Tibial nerve (tissue), 4 donors: Measurements from ENCODE around the gene ASIC2. TPM values are rescaled to one million over a fixed set of nuclear protein-coding genes. Genes with fewer than 3 reads are reported as not detected.

Source experiments
- DNase-seq, 2 donors: peaks; one replicate each; pipeline ENCODE4 v3.0.0-alpha.2; 2019; ENCODE audit warnings: low spot score in 2 of 2
- H3K27ac ChIP-seq, 4 donors: fragments of 200-600 bp; sonication (generic) in 3 of 4; one replicate each; pipeline ENCODE4 v1.5.1; 2017 to 2019; ENCODE audit warnings: mild to moderate bottlenecking in 1 of 4
- H3K27me3 ChIP-seq, 2 donors: fragments of 200-600 bp; sonication (generic) in 1 of 2; one replicate each; pipeline versions ENCODE4 v1.5.1 to v1.6.0; 2017 to 2019
- H3K36me3 ChIP-seq, 3 donors: fragments of 200-600 bp; sonication (generic); one replicate each; pipeline ENCODE4 v1.5.1; 2018 to 2019
- H3K4me1 ChIP-seq, 4 donors: fragments of 200-600 bp; sonication (generic) in 3 of 4; one replicate each; pipeline ENCODE4 v1.5.1; 2017 to 2019
- H3K4me3 ChIP-seq, 4 donors: fragments of 200-600 bp; sonication (generic) in 3 of 4; one replicate each; pipeline ENCODE4 v1.5.1; 2017 to 2019; ENCODE audit warnings: mild to moderate bottlenecking in 1 of 4, moderate library complexity in 1 of 4
- H3K9me3 ChIP-seq, 4 donors: fragments of 200-600 bp; sonication (generic) in 3 of 4; one replicate each; pipeline ENCODE4 v1.5.1; 2017 to 2019
- EP300 ChIP-seq, 2 donors: sonication (generic); formaldehyde crosslinking; IDR thresholded peaks; one replicate each; pipeline ENCODE4 v1.6.1; 2017; ENCODE audit warnings: antibody characterized with exemption in 2 of 2, mild to moderate bottlenecking in 1 of 2
- POLR2A ChIP-seq, 2 donors: fragments of 450-650 bp; IDR thresholded peaks; one replicate each; pipeline ENCODE4 v1.6.1; 2017; ENCODE audit warnings: antibody characterized with exemption in 2 of 2, mild to moderate bottlenecking in 2 of 2, moderate library complexity in 2 of 2
- WGBS, 2 donors: methylation state at CpG; one replicate each; pipeline ENCODE4 v1.1.5; 2018; 5-methylcytosine and 5-hydroxymethylcytosine counted together
- total RNA-seq, 4 donors: library from RNA; depleted of rRNA; stranded (reverse); fragments of >200 nt; gene quantifications; one replicate each; pipeline ENCODE4 v1.1.0, GENCODE V29; 2016
- TF ChIP-seq, protein P1 (sequence below), 5 experiments: fragments of 200-600 bp in 3 of 5; fragments of 450-650 bp in 2 of 5; sonication (generic) in 3 of 5; IDR thresholded peaks; one replicate each; pipeline ENCODE4 v1.5.1; 2016 to 2019; ENCODE audit warnings: antibody characterized with exemption in 5 of 5, mild to moderate bottlenecking in 3 of 5, moderate library complexity in 2 of 5

The ASIC2 gene
- total RNA-seq, 4 donors from 2014 or later: 0.21 to 1.5 (median 0.50) TPM

- TF ChIP-seq, protein P1, sequence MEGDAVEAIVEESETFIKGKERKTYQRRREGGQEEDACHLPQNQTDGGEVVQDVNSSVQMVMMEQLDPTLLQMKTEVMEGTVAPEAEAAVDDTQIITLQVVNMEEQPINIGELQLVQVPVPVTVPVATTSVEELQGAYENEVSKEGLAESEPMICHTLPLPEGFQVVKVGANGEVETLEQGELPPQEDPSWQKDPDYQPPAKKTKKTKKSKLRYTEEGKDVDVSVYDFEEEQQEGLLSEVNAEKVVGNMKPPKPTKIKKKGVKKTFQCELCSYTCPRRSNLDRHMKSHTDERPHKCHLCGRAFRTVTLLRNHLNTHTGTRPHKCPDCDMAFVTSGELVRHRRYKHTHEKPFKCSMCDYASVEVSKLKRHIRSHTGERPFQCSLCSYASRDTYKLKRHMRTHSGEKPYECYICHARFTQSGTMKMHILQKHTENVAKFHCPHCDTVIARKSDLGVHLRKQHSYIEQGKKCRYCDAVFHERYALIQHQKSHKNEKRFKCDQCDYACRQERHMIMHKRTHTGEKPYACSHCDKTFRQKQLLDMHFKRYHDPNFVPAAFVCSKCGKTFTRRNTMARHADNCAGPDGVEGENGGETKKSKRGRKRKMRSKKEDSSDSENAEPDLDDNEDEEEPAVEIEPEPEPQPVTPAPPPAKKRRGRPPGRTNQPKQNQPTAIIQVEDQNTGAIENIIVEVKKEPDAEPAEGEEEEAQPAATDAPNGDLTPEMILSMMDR (IDR thresholded peaks at IDR 0.05): no peak
- no peak for TF ChIP-seq POLR2A (IDR thresholded peaks at IDR 0.05)
- no peak for TF ChIP-seq EP300 (IDR thresholded peaks at IDR 0.05)
- 74 to 87% methylated on average over 2 of the region's 2 CpGs for WGBS, 2 donors
These were observed 82.8 kb downstream of the ASIC2 start for GRCh38 chr17:33210285-33210684.

GRCh38 chr17:33209671-33210070 lies 83.4 kb downstream of the ASIC2 start:
- TF ChIP-seq EP300 (IDR thresholded peaks at IDR 0.05) (no peak), POLR2A (IDR thresholded peaks at IDR 0.05) (no peak)
- TF ChIP-seq, protein P1 (IDR thresholded peaks at IDR 0.05): no peak
- Histone ChIP-seq H3K36me3 (no peaks in the 10 kb centered on the region), H3K4me1 (no peaks in the 10 kb centered on the region), H3K27ac (no peak overlapping the region), H3K9me3 (no peaks in the 10 kb centered on the region), H3K27me3 (no peaks in the 10 kb centered on the region), H3K4me3 (no peak overlapping the region)
- no peak for DNase-seq
- 48 to 72% methylated on average over 2 of the region's 2 CpGs for WGBS, 2 donors

More at GRCh38 chr17:33210285-33210684, 82.8 kb downstream of the ASIC2 start:
- no peaks in the 10 kb centered on the region for H3K4me1 ChIP-seq
- H3K27ac ChIP-seq: no peak overlapping the region
- H3K36me3 ChIP-seq: no peaks in the 10 kb centered on the region
- no peak overlapping the region for H3K4me3 ChIP-seq
- H3K27me3 ChIP-seq: no peaks in the 10 kb centered on the region
- H3K9me3 ChIP-seq: no peaks in the 10 kb centered on the region
- DNase-seq: no peak

DNA sequence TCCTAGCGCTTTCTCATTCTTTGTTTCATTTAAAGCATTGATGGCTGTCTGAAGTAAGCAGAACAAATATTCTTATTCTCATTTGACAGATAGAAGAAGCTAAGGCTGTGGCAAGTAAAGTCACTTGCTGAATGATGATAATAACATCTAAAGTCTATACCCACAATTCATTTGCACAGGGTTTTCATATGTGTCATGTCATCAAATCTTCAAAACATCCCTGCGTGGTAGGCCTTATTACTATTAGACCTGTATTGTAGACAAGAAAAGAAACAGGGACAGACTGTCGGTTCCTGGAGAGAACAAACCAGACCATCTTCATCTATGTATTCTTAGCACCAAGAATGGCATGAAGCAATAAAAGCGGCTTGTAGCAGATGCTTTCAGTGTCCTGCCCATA lies 85.9 kb downstream of the ASIC2 start:
- WGBS, 2 donors: 87 to 89% methylated on average over 4 of the region's 4 CpGs
- no peaks in the 10 kb centered on the region for H3K27me3 ChIP-seq

DNA sequence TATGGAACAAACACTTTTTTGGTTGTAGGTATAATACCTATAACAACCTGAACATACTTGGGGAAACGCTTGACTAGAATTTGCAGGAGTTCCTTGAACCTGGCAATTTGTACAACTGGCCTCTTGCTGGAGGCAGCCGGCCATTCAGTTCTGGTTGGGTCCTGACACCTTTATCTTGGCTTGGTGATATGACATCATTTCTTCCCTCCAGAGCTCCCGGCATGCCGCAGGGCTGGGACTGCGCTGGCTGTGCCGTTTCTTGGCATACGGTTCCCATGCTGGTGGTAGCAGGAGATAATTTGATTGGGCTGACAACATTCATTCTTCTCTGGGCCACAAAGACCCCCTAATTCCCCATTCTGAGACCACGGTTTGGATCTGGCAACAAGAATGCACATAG lies 87.5 kb downstream of the ASIC2 start:
- no peak overlapping the region for H3K4me3 ChIP-seq
- H3K4me1 ChIP-seq: no peaks in the 10 kb centered on the region
- H3K9me3 ChIP-seq: no peaks in the 10 kb centered on the region
- DNase-seq: no peak
- no peak overlapping the region for H3K27ac ChIP-seq
- no peaks in the 10 kb centered on the region for H3K27me3 ChIP-seq
- H3K36me3 ChIP-seq: no peaks in the 10 kb centered on the region
- WGBS, 2 donors: 84 to 88% methylated on average over 8 of the region's 8 CpGs
- no peak for TF ChIP-seq POLR2A (IDR thresholded peaks at IDR 0.05)
- TF ChIP-seq, protein P1 (IDR thresholded peaks at IDR 0.05): no peak
- no peak for TF ChIP-seq EP300 (IDR thresholded peaks at IDR 0.05)

More for the DNA sequence above, 85.9 kb downstream of the ASIC2 start:
- DNase-seq: no peak
- Histone ChIP-seq H3K36me3 (no peaks in the 10 kb centered on the region), H3K27ac (no peak overlapping the region), H3K4me3 (no peak overlapping the region), H3K9me3 (no peaks in the 10 kb centered on the region), H3K4me1 (no peaks in the 10 kb centered on the region)
- TF ChIP-seq, protein P1 (IDR thresholded peaks at IDR 0.05): no peak
- TF ChIP-seq EP300 (IDR thresholded peaks at IDR 0.05) (no peak), POLR2A (IDR thresholded peaks at IDR 0.05) (no peak)

DNA sequence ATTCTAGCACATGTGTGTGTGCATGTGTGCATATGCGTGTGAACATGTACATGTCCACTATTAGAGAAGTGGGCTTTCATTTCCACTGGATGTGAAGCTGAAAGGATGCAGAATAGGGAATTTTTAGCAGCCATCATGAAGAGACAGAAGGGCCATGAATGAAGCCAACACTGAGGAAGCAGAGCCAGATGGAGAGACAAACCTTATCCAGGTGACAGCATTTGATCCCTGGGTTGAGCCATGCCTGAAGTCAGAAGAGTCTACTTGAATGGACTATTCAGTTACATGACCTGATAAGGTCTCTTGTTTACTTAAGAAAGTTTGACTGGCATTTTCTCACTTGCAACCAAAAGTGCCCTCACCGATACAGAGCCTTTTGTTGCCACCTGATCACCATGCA lies 88.4 kb downstream of the ASIC2 start:
- TF ChIP-seq, protein P1 (IDR thresholded peaks at IDR 0.05): no peak
- Histone ChIP-seq H3K4me1 (no peaks in the 10 kb centered on the region), H3K4me3 (no peak overlapping the region), H3K9me3 (no peaks in the 10 kb centered on the region), H3K36me3 (no peaks in the 10 kb centered on the region), H3K27me3 (no peaks in the 10 kb centered on the region), H3K27ac (no peak overlapping the region)
- DNase-seq: no peak
- 85 to 90% methylated on average over 2 of the region's 2 CpGs for WGBS, 2 donors
